Mucosa of rectum (tissue), 2 donors: ENCODE data around the gene REPS1.
"Not testable (repeated sequence)": the region's sequence is repeated elsewhere in the genome, so short reads cannot be mapped to it uniquely, and the experiment has no call there.

Source experiments
- H3K27ac ChIP-seq, 2 donors: one replicate each; pipeline ENCODE4 v1.7.0; 2013; ENCODE audit warnings: inconsistent platforms in 2 of 2, low read depth in 2 of 2, low read length in 2 of 2
- H3K27me3 ChIP-seq, 2 donors: one replicate each; pipeline ENCODE4 v1.7.0; 2013; ENCODE audit warnings: low read length in 2 of 2; ENCODE audit not compliant: control insufficient read depth in 2 of 2, insufficient read depth in 2 of 2
- H3K36me3 ChIP-seq, 2 donors: one replicate each; pipeline ENCODE4 v1.7.0; 2013; ENCODE audit warnings: low read length in 2 of 2; ENCODE audit not compliant: control insufficient read depth in 2 of 2, insufficient read depth in 2 of 2
- H3K4me1 ChIP-seq, 2 donors: one replicate each; pipeline ENCODE4 v1.7.0; 2013; ENCODE audit warnings: low read length in 2 of 2, mild to moderate bottlenecking in 1 of 2; ENCODE audit not compliant: control insufficient read depth in 2 of 2, insufficient read depth in 2 of 2
- H3K4me3 ChIP-seq, 2 donors: one replicate each; pipeline ENCODE4 v1.7.0; 2013; ENCODE audit warnings: low read length in 2 of 2
- H3K9ac ChIP-seq, 2 donors: one replicate each; pipeline ENCODE4 v1.7.0; 2013; ENCODE audit warnings: low read length in 2 of 2, low read depth in 1 of 2, mild to moderate bottlenecking in 1 of 2
- H3K9me3 ChIP-seq, 2 donors: one replicate each; pipeline ENCODE4 v1.7.0; 2013; ENCODE audit warnings: low read length in 2 of 2; ENCODE audit not compliant: control insufficient read depth in 2 of 2
- donor health status: healthy.
- donor health status: Normal muscosa, but diverticular disease.

REPS1 gene

DNA sequence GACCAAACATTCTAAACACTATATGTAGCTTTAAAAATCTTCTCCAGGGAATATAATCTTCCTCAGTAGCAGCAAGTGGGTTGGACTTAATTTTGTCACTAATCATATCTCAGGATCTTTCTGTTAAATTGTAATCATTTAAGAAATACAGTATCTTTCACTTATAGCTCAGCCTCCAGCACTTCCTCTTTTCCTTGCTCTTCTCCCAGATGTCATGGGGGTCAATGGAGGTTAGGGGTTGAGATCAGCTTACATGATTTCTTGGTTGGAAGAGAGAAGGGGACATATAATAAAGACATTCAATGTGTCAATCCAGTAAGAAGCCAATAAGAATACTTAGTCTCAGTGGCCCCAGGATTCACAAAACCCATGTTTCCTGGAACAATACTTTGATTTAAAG is 15.7 kb upstream of the REPS1 start:
- Histone ChIP-seq H3K27me3 (no peaks in the 10 kb centered on the region), H3K9me3 (no peaks in the 10 kb centered on the region), H3K9ac (no peak overlapping the region), H3K4me1 (no peaks in the 10 kb centered on the region), H3K4me3 (no peak overlapping the region), H3K36me3 (no peaks in the 10 kb centered on the region), H3K27ac (no peak overlapping the region)

DNA sequence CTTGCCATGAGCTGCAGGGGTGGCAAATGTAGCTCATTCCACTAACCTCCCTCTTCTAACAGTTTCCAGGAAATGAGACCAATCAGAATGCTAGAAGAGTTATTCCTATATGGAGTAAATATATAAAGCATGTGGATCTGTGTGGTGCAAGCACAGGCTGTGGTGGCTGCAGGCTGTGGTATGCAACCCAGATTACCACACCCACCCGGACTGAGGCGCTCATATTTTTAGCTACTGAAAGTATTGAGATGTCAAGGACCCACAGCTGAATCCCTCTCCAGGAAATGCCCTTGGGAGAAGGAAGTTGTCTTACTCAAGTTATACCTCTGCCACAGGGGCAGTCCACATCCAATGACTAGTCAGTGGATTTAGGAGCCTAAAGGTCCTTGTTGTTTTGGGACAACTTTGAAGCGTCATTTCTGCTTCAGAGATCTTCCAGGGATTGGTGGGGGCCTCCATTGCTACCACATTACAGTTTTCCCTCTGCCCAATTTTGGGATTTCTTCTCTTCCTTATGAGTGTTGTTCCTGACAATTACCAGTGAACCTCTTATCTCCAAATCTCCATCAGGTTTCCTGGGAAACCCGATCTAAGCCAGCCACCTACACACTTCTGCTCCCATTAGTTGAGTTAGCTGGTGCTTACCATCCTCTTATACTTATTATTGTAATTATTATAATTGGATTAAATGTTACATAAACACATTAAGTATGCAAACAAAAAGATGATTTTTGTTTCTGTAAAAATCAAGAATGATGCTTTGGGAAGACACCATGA is 12.1 kb upstream of the REPS1 start:
- Histone ChIP-seq H3K4me1 (no peaks in the 10 kb centered on the region), H3K27me3 (no peaks in the 10 kb centered on the region), H3K9me3 (no peaks in the 10 kb centered on the region), H3K4me3 (no peak overlapping the region), H3K36me3 (no peaks in the 10 kb centered on the region), H3K27ac (no peak overlapping the region), H3K9ac (no peak overlapping the region)

DNA sequence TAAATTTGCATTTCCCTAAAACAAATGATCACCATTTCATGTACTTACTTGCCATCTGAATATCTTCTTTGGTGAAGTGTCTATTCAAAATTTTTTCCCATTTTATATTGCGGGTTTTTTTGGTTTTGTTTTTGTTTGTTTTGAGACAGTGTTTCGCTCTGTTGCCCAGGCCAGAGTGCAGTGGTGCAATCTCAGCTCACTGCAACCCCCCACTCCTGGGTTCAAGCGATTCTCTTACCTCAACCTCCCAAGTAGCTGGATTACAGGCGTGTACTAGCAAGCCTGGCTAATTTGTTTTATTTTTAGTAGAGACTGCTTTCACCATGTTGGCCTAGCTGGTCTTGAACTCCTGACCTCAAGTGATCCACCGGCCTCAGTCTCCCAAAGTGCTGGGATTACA is 9.1 kb upstream of the REPS1 start:
- Histone ChIP-seq H3K4me3 (no peak overlapping the region), H3K36me3 (no peaks in the 10 kb centered on the region), H3K27me3 (no peaks in the 10 kb centered on the region), H3K4me1 (peaks cover 0 to 6% of the 10 kb centered on the region in 2 donors), H3K9ac (no peak overlapping the region), H3K9me3 (no peaks in the 10 kb centered on the region), H3K27ac (no peak overlapping the region)

DNA sequence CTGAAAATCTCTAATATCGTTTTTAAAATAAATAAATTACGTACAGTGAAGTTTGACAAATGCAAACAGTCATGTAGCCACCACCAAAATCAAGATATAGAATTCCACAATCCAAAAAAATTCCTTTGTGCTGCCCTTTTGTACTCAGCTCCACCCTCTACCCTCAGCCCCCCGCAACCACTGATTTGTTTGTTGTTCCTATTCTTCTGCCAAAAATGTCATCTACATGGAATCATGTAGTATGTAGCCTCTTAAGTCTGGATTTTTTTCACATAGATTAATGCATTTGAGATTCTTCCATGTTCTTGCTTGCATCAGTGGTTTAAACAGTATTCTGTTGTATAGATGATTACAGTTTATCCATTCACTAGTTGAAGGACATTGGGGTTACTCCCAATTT is 8.5 kb upstream of the REPS1 start:
- no peak overlapping the region for H3K4me3 ChIP-seq
- H3K36me3 ChIP-seq: no peaks in the 10 kb centered on the region
- no peaks in the 10 kb centered on the region for H3K9me3 ChIP-seq
- no peaks in the 10 kb centered on the region for H3K27me3 ChIP-seq
- peaks cover 0 to 6% of the 10 kb centered on the region in 2 donors for H3K4me1 ChIP-seq
- H3K9ac ChIP-seq: no peak overlapping the region
- H3K27ac ChIP-seq: no peak overlapping the region

DNA sequence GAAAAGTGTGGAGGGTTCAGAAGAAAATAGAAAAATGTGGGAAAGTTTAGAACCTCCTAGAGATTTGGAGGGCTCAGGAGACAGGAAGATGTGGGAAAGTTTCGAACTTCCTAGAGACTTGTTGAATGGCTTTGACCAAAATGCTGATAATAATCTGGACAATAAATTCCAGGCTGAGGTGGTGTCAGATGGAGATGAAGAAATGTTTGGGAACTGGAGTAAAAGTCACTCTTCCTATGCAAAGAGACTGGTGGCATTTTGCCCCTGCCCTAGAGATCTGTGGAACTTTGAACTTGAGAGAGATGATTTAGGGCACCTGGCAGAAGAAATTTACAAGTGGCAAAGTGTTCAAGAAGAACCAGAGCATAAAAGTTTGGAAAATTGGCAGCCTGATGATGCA is 5.4 kb upstream of the REPS1 start:
- H3K4me1 ChIP-seq: peaks cover 7 to 17% of the 10 kb centered on the region in 2 donors
- not testable (repeated sequence) for H3K9me3 ChIP-seq, H3K9ac ChIP-seq, H3K36me3 ChIP-seq, H3K4me3 ChIP-seq, H3K27ac ChIP-seq, H3K27me3 ChIP-seq

DNA sequence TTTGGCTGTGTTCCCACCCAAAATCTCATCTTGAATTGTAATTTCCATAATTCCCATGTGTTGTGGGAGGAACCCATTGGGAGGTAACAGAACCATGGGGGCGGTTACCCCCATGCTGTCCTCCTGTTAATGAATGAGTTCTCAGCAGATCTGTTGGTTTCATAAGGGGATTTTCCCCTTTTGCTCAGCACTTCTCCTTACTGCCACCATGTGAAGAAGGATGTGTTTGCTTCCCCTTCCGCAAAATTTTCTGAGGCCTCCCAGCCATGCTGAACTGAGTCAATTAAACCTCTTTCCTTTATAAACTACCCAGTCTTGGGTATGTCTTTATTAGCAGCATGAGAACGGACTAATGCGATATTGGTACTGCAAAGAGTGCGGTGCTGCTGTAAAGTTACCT is 4.9 kb upstream of the REPS1 start:
- H3K27me3 ChIP-seq, H3K36me3 ChIP-seq, H3K9ac ChIP-seq, H3K27ac ChIP-seq, H3K4me3 ChIP-seq, H3K9me3 ChIP-seq: not testable (repeated sequence)
- H3K4me1 ChIP-seq: peaks cover 7 to 19% of the 10 kb centered on the region in 2 donors

DNA sequence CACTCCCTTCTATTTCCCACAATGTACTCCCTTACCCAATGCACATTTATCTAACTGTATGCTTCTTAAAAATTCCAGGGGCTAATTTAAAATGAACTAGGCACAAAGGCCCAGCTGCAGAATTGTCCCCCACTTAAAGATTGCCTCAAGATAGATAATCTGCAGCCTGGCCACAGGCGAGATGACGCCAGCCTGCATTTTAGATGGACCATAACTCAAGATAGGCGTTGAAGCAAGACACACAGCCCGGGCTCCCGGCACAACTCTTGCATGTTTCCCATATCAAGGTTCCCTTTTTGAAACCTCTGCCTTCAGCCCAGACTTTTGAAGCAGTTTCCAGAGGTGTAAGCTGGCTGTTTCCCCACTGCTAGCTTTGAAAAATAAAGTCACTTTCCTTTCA is 3.2 kb upstream of the REPS1 start:
- Histone ChIP-seq H3K36me3 (no peaks in the 10 kb centered on the region), H3K9ac (no peak overlapping the region), H3K4me3 (no peak overlapping the region), H3K27me3 (no peaks in the 10 kb centered on the region), H3K27ac (no peak overlapping the region), H3K4me1 (peaks cover 9 to 24% of the 10 kb centered on the region in 2 donors), H3K9me3 (no peaks in the 10 kb centered on the region)

DNA sequence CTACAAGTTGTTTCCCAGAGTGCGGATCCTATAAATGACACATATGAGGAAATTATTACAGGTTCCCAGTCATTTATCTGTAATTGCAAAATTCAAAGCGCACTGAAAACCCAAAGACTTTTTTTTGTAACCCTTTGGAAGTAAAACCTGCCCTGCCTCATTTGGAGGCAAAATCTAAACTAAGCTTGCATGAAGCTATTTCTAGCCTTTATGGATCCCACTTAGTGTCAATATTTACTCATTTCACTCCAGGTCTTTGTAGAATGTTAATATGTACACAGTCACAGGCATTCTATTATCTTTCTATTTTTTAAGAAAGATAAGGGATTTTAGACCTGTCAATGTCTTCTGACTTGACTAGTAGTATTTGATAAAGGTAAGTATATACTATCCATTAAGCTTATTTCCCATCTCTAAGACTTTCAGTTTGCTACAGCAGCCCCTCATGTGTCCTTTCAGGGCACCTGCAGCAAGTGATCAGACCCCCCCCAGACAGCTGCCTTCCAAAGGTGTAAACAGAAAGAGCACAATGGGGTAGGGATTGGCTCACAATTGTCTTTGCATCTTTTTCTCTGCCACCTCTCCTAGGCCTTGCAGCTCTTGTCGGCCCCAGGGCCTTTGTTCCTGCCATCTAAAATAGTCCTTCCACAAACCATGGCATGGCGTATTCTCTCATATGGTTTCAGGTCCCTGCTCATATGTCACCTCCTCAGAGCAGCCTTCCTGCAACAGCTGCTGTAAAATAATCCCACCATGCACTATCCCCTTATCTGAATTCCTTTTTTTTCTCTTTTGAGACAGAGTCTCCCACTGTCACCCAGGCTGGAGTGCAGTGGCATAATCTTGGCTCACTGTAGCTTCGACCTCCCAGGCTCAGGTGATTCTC is 1.3 kb upstream of the REPS1 start:
- no peaks in the 10 kb centered on the region for H3K27me3 ChIP-seq
- H3K27ac ChIP-seq: no peak overlapping the region
- H3K9me3 ChIP-seq: no peaks in the 10 kb centered on the region
- H3K36me3 ChIP-seq: no peaks in the 10 kb centered on the region
- peaks cover 18 to 32% of the 10 kb centered on the region in 2 donors for H3K4me1 ChIP-seq
- peak overlapping the region in 1 of 2 donors; percentile 89 for H3K4me3 ChIP-seq
- peak overlapping the region in 1 of 2 donors; percentile 88 for H3K9ac ChIP-seq

DNA sequence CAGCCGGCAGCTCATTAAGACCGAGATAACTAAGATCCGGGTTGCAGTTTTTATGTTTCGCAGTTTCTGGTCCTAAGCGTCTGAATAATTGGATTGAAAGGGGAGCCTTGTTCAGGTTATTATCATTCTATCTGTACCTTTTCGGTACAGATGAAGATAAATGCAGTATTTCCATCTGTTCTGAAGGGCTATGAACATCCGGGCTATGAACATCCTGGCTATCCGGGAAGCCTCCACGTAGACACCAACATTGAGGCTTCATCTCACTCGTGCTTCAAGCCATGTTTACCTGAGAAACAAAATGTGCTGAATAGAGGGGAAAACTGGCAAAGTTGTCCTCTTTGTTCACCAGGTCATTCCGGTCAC is 399 bp upstream of the REPS1 start:
- Histone ChIP-seq H3K27me3 (no peaks in the 10 kb centered on the region), H3K27ac (peak overlapping the region; percentile 17 to 95), H3K36me3 (no peaks in the 10 kb centered on the region), H3K4me1 (peaks cover 18 to 29% of the 10 kb centered on the region in 2 donors), H3K9me3 (no peaks in the 10 kb centered on the region), H3K4me3 (peak overlapping the region; percentile 68 to 89), H3K9ac (peak overlapping the region; percentile 79 to 88)

DNA sequence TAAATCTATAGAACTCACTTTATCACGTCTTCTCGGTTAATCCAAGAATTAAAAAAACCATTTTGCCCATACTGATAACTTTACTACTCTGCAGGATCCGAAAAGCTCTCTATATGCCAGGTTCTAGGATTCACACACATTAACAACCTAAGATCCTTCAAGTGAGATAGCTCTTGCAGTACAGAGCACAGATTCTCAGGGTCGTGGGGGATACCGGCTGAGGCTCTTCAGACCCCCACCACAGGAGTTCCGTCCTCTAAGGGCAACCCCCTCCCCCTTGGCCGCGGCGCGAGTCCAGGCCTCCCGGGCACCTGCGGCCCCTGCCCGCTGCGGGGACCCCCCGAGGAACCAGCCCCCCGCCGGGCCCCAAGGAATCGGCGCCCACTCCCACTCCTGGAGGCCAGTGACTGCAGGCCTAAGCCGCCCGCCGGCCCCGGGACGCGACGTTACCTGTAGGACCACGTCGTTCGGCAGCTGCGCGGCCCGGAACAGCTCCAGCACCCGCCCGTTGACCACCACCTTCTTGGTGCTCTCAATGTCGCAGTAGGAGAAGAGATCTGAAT is 892 bp downstream of the REPS1 start:
- peaks cover 18 to 29% of the 10 kb centered on the region in 2 donors for H3K4me1 ChIP-seq
- H3K9ac ChIP-seq: peak overlapping the region; percentile 79 to 88
- H3K27me3 ChIP-seq: no peaks in the 10 kb centered on the region
- H3K4me3 ChIP-seq: peak overlapping the region; percentile 68 to 89
- no peaks in the 10 kb centered on the region for H3K36me3 ChIP-seq
- peak overlapping the region; percentile 89 to 95 for H3K27ac ChIP-seq
- H3K9me3 ChIP-seq: no peaks in the 10 kb centered on the region
